Measurements from ENCODE around the gene SENP6.
"Not testable (repeated sequence)": the region's sequence is repeated elsewhere in the genome, so short reads cannot be mapped to it uniquely, and the experiment has no call there.

Gene SENP6

DNA sequence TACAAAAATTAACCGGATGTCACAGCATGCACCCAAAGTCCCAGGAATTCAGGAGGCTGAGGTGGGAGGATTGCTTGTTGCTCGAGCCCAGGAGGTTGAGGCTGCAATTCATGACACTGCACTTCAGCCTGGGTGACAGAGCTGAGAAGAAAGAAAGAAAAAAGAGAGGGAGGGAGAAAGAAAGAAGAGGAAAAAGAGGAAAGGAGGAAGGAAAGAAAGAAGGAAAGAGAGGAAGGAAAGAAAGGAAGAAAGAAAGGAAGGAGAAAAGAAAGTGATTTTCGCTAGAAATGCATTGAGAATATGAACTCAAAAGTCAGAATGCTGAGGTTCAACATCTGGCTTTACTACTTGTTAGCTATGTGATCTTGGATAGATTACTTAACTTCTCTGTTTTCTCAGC lies 6.6 kb downstream of the SENP6 start:
- no peak for DNase-seq (ENCODE audit: low read depth)

DNA sequence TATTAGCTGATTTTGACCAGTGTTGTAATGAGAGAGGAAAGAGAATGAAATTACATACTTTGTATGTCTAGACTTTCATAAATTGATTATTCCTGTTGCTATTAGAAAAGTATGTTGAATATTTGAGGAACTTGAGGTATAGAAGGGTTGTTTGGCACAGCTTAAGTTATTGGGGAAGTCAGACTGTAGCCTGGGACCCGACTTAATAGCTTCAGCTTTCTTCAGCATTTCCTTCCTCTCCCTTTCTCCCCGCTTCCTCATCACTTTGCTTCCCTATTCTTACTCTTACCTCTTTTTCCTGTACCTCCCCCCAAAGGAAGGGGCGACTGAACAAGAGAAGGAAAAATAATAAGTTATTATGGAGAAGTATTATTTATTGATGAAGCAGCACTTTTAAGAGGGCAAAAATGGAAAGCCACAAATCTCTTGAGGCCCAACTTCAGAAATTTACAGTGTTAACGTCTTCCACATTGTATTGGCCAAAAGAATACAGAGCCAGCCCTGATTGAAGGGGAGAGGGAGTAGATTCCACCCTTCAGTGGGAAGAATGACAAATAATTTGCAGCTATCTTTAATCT lies 7.4 kb downstream of the SENP6 start:
- no peak for DNase-seq (ENCODE audit: low read depth)

DNA sequence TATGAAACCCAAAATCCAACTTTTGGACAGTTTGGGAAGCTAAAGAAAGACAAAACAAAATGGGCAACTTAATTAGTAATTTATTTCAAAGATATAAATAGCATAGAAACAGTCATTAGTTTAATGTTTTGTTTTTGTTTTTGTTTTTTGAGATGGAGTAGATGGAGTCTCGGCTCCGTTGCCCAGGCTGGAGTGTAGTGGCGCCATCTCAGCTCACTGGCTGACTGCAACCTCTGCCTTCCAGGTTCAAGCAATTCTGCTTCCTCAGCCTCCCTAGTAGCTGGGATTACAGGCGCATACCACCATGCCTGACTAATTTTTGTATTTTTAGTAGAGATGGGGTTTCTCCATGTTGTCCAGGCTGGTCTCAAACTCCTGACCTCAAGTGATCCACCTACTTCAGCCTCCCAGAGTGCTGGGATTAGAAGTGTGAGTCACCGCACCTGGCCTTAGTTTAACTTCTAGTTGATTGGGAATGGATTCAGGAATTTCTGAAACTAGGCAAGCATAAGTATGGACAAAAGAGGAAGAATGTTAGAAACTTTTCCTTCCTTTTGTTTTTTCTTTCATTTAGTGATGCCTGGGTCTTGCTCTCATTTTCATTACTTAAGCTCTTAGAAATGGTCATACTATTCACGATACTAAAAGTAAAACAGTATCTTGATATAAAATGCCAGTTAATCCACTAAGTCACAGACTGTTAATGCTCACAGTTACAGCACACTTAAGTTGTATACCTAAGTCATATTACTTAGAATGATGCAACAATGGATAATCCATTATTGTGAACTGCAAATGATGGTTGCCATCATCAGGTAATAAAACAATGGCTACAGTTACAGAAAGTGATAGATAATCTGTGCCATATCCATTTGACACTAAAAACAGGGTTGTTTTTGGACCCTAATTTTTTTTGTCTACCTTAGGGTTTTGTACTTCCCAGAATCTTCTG lies 8.2 kb downstream of the SENP6 start:
- DNase-seq (ENCODE audit: low read depth): no peak

DNA sequence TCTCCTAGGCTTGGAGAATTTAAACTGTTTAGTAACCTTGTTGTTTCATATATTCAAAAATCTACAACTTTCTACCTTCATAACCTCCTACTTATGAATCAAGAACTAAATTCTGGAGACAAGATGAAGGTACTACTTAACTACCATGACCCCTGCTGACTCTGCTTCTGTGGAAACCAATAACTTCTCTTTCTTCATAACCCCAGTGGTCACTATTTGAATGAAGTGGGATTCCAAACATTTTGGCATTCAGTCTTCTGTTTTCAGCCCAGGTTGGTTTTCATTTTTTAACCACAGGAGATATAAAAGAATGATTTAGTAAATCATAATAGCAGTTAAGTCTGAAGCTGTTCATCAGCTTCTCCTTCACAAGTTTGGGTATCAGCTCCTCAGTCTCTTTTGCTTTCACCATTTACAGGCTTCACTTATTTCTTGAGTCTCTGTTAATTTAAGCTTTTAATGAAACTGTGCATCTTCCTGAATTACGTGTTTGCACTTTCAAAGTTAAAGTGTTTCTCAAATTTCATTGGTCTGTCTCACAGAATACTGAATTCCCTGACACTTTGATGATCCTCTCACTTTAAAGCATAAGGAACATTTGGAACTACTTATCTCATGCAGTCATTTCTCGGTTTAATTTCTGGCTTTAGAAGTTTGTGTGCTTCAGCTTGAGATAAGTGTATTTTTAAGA lies 9.5 kb downstream of the SENP6 start:
- DNase-seq (ENCODE audit: low read depth): no peak

DNA sequence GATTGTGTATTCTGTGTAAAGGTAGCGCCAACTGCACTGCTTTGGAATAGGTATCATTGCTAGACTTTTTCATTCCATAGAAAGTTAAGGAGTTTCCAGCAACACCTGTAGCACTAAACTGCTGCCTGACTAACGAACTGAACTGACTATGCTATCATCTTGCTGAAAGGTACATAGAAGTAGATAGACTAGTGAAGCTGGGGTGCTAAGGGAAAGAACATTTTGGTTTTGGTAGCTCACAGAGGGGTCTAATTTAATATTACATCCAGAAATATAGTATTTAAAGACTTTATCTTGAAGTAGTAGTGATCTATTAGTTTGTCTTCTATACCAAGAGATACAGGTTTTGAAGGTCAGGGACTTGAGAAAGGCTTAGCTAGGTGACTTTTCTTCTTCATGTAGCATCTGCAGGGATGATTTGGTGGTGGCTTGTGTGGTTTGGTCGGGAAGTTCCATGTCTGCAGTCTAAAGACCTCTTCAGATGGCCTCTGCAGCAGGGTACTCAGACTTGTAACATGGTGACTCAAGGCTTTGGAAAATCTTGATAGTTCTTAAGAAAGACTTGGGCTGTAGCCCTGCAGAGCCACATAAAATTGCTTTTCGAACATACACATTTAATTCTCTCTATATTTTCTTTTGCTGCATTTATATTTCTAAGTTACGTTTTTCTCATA lies 10.2 kb downstream of the SENP6 start:
- DNase-seq (ENCODE audit: low read depth): no peak

DNA sequence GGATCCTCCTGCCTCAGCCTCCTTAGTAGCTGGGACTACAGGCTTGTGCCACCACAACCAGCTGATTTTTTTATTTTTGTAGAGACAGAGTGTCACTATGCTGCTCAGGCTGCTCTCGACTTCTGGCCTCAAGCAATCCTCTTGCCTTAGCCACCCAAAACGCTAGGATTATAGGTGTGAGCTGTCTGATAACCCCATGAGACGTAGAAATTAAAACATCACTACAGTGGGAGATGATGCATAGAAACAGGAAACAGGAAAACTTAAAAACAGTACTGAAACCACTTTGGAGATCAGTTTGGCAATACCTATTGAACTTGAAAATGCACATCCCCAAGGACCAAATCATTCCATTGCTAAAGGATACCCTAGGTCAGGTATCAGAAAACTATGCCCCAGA lies 10.8 kb downstream of the SENP6 start:
- DNase-seq (ENCODE audit: low read depth): no peak

DNA sequence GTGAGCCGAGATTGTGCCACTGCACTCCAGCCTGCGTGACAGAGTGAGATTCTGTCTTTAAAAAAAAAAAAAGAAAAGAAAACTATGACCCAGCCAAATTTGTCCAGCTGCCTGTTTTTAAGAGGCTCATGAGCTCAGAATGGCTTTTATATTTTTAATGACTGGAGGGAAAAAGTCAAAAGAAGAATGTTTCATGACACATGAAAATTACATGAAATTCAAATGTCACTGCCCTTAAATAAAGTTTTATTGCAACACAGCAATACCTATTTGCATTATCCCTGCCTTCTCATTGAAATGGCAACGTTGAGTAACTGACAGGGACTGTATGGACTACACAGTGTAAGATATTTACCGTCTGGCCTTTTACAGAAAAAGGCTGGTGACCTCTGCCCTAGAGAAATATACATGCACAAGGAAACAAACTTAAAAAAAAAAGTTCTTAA lies 11.4 kb downstream of the SENP6 start:
- no peak for DNase-seq (ENCODE audit: low read depth)

DNA sequence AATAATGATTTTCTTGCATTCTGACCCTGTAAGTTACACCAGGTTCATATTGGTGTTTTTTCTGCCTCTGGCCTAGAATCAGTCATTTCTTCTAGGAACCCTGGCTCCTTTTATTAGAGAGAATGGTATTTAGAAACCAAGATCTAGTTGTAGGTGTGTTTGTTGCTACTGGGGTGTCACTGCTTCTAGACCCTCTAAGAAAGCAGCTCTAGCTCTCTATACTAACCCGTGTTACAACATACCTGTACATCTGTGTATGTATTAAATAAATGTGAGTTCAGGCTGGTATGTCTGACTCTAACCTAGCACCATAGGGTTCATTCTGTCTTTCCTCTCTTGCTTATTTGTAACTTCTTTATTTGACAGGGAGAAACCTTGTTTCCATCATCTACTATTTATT lies 16.8 kb downstream of the SENP6 start:
- DNase-seq (ENCODE audit: low read depth): no peak

DNA sequence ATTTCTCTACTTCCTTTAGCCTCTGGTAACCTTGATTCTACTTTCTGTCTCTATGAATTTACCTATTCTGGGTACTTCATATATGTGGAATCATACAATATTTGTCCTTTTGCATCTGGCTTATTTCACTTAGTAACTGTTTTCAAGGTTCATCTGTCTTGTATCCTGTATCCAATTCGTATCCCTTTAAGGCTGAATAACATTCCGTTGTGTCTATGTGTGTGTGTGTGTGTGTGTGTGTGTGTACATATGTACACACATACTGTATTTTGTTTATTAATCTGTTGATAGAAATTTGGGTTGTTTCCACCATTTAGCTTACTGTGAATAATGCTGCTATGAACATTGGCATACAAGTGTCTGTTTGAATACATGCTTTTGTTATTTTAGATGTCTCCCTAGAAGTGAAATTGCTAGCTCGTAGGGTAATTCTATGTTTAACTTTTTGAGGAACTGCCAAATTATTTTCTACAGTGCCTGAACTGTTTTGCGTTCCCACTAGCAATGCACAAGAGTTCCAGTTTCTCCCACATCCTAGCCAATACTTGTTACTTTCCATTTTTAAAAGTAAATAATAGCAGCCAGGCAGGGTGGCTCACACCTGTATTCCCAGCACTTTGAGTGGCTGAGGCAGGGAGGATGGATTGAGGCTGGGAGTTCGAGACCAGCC lies 17.7 kb downstream of the SENP6 start:
- no peak for DNase-seq (ENCODE audit: low read depth)

DNA sequence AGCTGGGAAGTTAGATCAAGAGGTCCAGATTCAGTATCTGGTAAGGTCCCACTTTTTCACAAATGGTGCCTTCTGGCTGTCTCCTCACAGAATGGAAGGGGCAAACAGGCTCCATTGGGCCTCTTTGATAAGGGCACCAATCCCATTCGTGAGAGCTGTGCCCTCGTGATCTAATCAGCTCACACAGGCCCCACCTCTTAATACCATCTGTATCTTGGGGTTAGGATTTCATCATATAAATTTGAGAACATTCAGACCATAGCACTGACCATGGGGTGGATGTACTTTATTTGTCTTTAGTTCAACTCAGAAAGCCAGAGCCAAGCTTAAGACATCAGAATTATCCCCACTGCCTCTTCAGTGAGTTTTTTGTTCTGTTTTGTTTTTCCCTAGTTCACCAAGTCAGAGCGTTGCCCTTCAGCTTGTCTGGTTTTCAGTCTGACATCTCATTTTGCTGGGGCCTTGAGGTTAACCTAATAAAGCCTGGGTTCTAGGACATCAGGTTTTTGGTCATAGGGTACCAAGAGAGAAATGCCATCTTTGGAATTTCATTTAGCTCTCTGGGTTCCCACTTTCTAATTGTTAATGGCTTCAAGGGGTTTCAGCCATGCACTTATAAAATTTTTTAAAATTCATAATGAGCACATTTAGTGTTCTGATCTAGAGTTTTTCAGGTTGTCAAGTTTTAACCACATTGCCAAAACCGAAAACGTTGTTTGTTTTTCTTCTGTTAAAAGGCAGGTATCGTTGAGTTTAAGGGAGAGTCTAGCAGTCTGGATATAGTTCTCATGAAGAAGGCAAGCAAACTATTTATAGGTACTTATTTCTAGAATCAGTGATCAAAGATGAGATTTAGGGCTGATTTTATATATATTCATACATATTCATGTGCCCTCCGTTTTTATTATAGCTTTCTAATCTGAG lies 19.0 kb downstream of the SENP6 start:
- DNase-seq (ENCODE audit: low read depth): no peak

DNA sequence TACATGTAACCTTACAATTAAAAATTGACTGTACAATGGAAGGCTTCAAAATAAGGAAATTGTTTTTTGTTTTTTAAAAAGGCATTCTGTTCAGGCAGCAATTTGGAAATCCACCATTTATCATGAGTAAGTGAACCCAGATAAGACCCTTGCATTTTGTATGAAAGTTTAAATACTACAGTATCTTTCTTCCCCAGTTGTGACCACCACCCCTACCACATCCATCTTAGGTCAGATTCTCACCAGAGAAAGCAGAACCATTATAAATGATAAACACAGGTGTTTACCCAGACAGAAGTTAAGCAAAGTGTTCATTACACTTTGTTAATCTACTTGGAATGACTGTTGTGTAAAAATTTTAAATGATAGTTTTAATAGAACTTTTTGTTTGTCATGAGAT lies 20.2 kb downstream of the SENP6 start:
- no peak for DNase-seq (ENCODE audit: low read depth)

DNA sequence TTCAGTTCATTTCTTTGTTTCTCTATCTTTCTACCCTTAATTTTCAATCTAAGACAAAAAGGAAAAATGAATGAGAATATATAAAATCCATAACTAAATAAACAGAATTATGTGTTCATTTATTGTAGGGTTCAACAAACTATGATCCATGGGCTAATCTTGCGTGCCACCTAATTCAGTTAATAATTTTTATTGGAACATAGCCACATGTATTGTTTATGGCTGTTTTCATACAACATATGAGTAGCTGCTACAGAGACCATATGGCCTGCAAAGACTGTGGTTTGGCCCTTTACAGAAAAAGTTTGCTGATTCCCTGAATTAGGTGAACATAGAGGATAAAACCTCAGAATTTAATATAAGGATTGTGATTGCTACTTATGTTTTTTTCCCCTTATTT lies 21.8 kb downstream of the SENP6 start:
- no peak for DNase-seq (ENCODE audit: low read depth)

DNA sequence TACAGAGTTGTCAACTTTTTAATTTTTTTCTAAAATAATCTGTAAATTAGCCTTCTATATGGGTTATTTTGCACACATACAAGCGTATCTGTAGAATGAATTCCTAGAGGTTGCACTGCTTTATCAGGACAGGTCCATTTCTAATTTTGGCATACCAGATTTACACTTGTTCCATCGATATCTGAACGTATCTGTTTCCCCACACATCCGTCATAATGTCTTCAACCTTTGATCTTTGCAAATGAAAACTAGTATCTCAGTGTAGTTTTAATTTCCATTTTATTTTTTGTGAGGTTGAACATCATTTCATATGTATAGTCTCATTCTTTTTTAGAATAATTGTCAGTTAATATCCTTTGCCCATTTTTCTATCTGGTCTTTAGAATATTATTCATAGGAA lies 22.7 kb downstream of the SENP6 start:
- DNase-seq (ENCODE audit: low read depth): no peak

DNA sequence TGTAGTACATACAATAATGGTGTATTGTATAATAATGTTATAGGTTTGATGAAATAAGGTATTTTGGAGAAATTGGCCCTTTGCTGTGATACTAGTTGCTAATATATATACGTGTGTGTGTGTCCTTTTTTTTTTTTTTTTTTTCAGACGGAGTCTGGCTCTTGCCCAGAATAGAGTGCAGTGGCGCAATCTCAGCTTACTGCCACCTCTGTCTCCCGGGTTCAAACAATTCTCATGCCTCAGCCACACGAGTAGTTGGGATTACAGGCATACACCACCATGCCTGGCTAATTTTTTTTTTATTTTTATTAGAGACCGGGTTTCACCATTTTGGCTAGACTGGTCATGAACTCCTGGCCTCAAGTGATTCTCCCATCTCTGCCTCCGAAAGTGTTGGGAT lies 23.3 kb downstream of the SENP6 start:
- DNase-seq (ENCODE audit: low read depth): no peak

DNA sequence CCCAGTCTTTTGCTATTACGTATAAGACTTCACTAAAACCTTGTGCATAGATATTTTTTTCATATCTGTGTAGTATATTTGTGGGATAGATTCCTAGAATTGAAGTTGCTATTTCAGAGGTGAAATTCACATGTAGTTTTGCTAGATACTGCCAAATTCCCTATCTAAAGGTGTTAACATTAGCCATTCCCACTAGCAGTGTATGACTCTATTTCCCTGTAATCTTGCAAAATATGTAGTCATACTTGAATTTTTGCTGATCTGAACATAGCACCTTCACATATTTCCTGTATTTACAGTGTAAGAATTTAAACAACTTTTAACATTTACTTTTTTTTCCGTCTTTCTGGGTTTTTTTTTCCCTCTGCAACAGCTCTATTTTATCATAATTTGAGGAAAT lies 24.9 kb downstream of the SENP6 start:
- no peak for DNase-seq (ENCODE audit: low read depth)

DNA sequence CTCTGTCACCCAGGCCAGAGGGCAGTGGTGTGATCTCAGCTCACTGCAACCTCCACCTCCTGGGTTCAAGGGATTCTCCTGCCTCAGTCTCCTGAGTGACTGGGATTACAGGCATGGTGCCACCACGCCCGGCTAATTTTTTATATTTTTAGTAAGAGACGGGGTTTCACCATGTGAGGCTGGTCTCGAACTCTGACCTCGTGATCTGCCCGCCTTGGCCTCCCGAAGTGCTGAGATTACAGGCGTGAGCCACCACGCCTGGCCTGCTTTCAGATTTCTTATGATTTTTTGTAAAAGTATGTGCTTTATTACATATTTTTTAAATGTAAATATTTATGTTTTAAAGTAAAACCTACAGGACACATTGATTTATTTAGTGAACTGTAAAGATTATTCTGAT lies 26.0 kb downstream of the SENP6 start:
- DNase-seq (ENCODE audit: low read depth): not testable (repeated sequence)

DNA sequence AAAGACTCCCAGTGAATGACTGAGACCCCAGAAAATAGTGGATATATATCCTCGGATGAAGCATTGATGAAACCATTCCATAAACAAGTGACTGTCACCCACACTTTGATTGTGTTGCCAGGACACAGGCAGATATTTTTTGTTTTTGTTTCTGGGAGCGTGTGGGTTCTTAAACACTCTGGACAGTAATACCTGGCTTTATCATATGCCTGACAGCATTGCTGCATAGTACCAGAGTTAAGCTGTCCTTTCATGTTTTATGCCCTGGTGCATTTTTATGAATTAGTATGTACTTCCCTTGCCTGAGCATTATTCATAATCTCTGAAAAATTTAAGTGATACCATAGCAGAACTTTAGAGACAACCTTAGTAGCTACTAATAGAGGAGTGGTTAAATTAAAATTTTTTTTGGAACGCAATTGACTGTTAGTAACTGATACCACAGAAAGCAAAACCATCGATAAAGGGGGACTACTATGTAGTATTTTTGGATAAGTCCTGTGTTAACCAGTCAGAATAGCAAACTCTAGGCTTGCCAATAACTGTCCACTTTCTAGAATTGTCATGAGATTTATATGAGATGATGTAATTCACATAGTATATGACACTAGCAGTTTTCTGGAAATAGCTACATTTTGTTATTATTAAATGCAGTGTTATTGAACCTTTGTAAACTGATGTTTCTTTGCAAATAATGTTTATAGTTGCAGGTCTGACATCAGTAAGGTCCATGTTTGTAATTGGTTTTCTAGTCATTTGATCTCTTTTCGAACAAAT lies 30.4 kb downstream of the SENP6 start:
- no peak for DNase-seq (ENCODE audit: low read depth)

DNA sequence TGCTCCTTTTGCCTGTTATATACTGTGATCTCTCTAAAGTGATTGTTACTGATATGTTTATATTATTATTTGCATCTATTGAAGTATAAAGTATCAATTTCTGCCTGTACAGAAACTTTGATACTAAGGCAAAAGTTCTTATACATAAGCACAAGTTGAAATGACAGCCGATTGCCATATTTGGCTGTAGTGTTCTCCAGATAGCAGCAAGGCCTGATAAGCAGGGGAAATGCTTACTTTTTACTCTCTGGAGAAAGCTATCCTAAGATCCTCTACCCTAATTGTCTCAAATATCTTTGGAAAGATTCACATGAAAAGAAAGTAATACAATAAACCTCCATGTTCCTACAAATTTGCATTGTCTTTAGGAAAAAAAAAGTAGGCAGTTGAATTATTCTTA lies 31.4 kb downstream of the SENP6 start:
- no peak for DNase-seq (ENCODE audit: low read depth)

DNA sequence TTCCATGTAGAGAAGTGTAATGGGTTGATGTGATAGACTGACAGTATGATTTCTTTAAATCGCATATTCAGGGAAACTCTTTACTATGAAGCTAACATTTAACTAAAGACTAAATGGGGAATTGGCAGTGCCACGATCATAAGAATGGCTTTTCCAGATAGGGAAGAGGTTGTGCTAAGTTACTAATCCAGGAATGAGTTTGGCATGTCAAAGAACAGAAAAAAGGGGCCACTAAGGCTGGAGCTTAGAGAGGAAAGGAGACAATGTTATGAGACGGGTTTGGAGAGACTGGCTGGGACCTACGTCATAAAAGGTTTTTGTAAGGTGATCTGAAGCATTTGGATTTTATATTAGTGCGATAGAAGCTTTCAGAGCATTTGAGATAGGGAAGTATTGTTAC lies 40.6 kb downstream of the SENP6 start:
- no peak for DNase-seq (ENCODE audit: low read depth)

DNA sequence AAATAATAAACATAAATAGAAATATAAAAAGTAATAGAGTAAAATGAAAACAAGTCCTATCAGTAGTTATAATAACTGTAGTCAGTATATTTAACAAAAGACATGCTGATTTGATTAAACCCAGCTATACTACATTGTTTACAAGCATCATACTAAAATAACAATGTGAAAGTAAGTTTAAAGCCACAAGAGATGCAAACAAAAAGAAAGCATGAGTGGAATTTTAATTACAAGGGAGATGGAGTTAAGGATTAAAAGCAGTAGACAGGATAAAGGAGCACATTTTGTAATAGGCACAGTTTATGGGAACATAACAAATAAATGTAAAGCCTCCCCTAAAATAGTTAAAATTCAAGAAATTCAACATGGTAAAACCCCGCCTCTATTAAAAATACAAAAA lies 41.5 kb downstream of the SENP6 start:
- no peak for DNase-seq (ENCODE audit: low read depth)

Measured in HS-5 (cell line).